Psoas muscle (tissue), 8 donors: ENCODE data around the gene UBE3B. TPM values are rescaled to one million over a fixed set of nuclear protein-coding genes. Genes with fewer than 3 reads are reported as not detected.

Source experiments
- ATAC-seq, 4 donors: fragments of 200-7000 bp; cut with Tn5 transposase; one replicate each; pipeline ENCODE4 v1.9.1; 2020; ENCODE audit warnings: moderate library complexity in 3 of 4, mild to moderate bottlenecking in 2 of 4
- DNase-seq, 2 donors: peaks; one replicate each; pipeline ENCODE4 v3.0.0-alpha.2; 2020
- H3K27ac ChIP-seq: fragments of 200-600 bp; one replicate; pipeline ENCODE4 v1.8.0; 2022
- H3K27me3 ChIP-seq, 3 donors: fragments of 200-600 bp in 1 of 3; one replicate each; pipeline versions ENCODE4 v1.6.1 to v1.8.0; 2013 to 2022; ENCODE audit warnings: low read length in 2 of 3, mild to moderate bottlenecking in 2 of 3, moderate library complexity in 1 of 3; ENCODE audit not compliant: insufficient read depth in 3 of 3
- H3K36me3 ChIP-seq, 2 donors: fragments of 200-600 bp in 1 of 2; one replicate each; pipeline versions ENCODE4 v1.6.1 to v1.8.0; 2013 to 2022; ENCODE audit warnings: low read depth in 1 of 2, mild to moderate bottlenecking in 1 of 2, moderate library complexity in 1 of 2; ENCODE audit not compliant: insufficient read depth in 1 of 2
- H3K4me1 ChIP-seq: fragments of 200-600 bp; one replicate; pipeline ENCODE4 v1.8.0; 2022
- H3K4me3 ChIP-seq: fragments of 200-600 bp; one replicate; pipeline ENCODE4 v1.8.0; 2022; ENCODE audit warnings: mild to moderate bottlenecking
- H3K9me3 ChIP-seq: fragments of 200-600 bp; one replicate; pipeline ENCODE4 v1.8.0; 2022
- CTCF ChIP-seq: fragments of 200-600 bp; IDR thresholded peaks from one replicate; pipeline ENCODE4 v1.8.0; 2022; ENCODE audit warnings: antibody characterized with exemption
- WGBS, 3 donors: extraction: QIAGEN DNeasy Blood & Tissue Kit; methylation state at CpG; one replicate each; pipeline versions ENCODE4 v1.1.6 to v1.1.7; 2013; 5-methylcytosine and 5-hydroxymethylcytosine counted together
- intact Hi-C, 2 donors: fragments of 100-400 bp; cut with DNase I; formaldehyde crosslinking; loops; one replicate each; pipeline versions ENCODE4 v1.11.0 to v1.14.2; 2022
- polyA plus RNA-seq, 3 donors: library from polyadenylated mRNA; stranded (reverse); fragments of 200-250 nt; gene quantifications; one replicate each; pipeline ENCODE4 v1.2.3, GENCODE V29; 2013
- total RNA-seq, 4 donors: library from RNA; stranded (reverse); fragmentation: NEBNext Ultra II Directional in 2 of 4; extraction: Animal tissue kit (Norgen Biotek cat#: 25700) in 2 of 4; gene quantifications; one replicate each; pipeline versions ENCODE4 v1.2.1 to v1.2.4, GENCODE V29; 2021 to 2023
- donor health status: healthy with polysubstance abuse.
- donor health status: DM: no; HTN: no; CAD: no; lungs with moderate emphysema.
- donor health status: Bipolar disorder and iron deficiency.
- donor health status: healthy.
- donor health status: DM: yes; HTN: yes; CAD: no.
- donor health status: DM: no; HTN: no; CAD: no.
- donor health status: DM: no; HTN: no; CAD: no.
- donor health status: DM: yes; HTN: yes; CAD: no.

The UBE3B gene
- total and polyA plus RNA-seq, 7 donors = 13.5 to 50.8 (median 42.6) TPM

- no peak for TF ChIP-seq CTCF
- no peaks in the 10 kb centered on the region for H3K27me3 ChIP-seq
- ATAC-seq (no peak), DNase-seq (no peak)
- intact Hi-C loops = no loop called here
- H3K9me3 ChIP-seq = no peaks in the 10 kb centered on the region
- WGBS, 3 donors = 80 to 88% (median 83%) methylated on average over 2 of the region's 2 CpGs
- no peak overlapping the region for H3K4me3 ChIP-seq
- peaks cover 17% of the 10 kb centered on the region for H3K4me1 ChIP-seq
- H3K36me3 ChIP-seq = peaks cover 18 to 66% of the 10 kb centered on the region in 2 donors
- no peak overlapping the region for H3K27ac ChIP-seq
Observed at GRCh38 chr12:109482894-109483293, 5.5 kb downstream of the UBE3B start.

GRCh38 chr12:109483346-109483745 is 5.9 kb downstream of the UBE3B start:
- 93 to 96% (median 94%) methylated on average over 11 of the region's 11 CpGs for WGBS, 3 donors
- ATAC-seq (no peak), DNase-seq (no peak)
- intact Hi-C loops = no loop called here
- Histone ChIP-seq H3K27ac (no peak overlapping the region), H3K9me3 (no peaks in the 10 kb centered on the region), H3K4me1 (peaks cover 14% of the 10 kb centered on the region), H3K27me3 (no peaks in the 10 kb centered on the region), H3K4me3 (no peak overlapping the region), H3K36me3 (peaks cover 22 to 71% of the 10 kb centered on the region in 2 donors)
- TF ChIP-seq CTCF = no peak

- Histone ChIP-seq H3K36me3 (peaks cover 25 to 89% of the 10 kb centered on the region in 2 donors), H3K27me3 (no peaks in the 10 kb centered on the region), H3K9me3 (no peaks in the 10 kb centered on the region), H3K27ac (no peak overlapping the region), H3K4me3 (no peak overlapping the region), H3K4me1 (peaks cover 11% of the 10 kb centered on the region)
- ATAC-seq (no peak), DNase-seq (no peak)
- WGBS, 3 donors = 65 to 70% (median 69%) methylated on average over 4 of the region's 4 CpGs
- no peak for TF ChIP-seq CTCF
- intact Hi-C loops = no loop called here
Observed at GRCh38 chr12:109485201-109485600, 7.8 kb downstream of the UBE3B start.

- no peak overlapping the region for H3K27ac ChIP-seq
- H3K4me3 ChIP-seq = no peak overlapping the region
- H3K9me3 ChIP-seq = no peaks in the 10 kb centered on the region
- 93 to 95% (median 94%) methylated on average over 9 of the region's 9 CpGs for WGBS, 3 donors
- no peak for TF ChIP-seq CTCF
- peaks cover 17% of the 10 kb centered on the region for H3K4me1 ChIP-seq
- DNase-seq (no peak), ATAC-seq (no peak)
- no peaks in the 10 kb centered on the region for H3K27me3 ChIP-seq
- peaks cover 25 to 100% of the 10 kb centered on the region in 2 donors for H3K36me3 ChIP-seq
- intact Hi-C loops = no loop called here
Observed at GRCh38 chr12:109487181-109488050, 10.0 kb downstream of the UBE3B start.
